KMS-11 (cell line): ENCODE measurements around the gene RBP5.

Source experiments
- H2AFZ ChIP-seq: fragments of 200-600 bp; sonication (generic); 2 replicates; pipeline ENCODE4 v1.6.1; 2016; ENCODE audit warnings: antibody characterized with exemption, mixed run types, low read depth
- H3K27ac ChIP-seq: fragments of 200-600 bp; sonication (generic); 2 replicates; pipeline ENCODE4 v1.6.1; 2016; ENCODE audit warnings: mild to moderate bottlenecking, mixed run types
- H3K27me3 ChIP-seq: fragments of 200-600 bp; sonication (generic); 2 replicates; pipeline ENCODE4 v1.6.1; 2017; ENCODE audit warnings: mild to moderate bottlenecking, low read depth, mixed run types, moderate library complexity; ENCODE audit not compliant: insufficient read depth
- H3K36me3 ChIP-seq: fragments of 200-600 bp; sonication (generic); 2 replicates; pipeline ENCODE4 v1.6.1; 2017; ENCODE audit warnings: mild to moderate bottlenecking, mixed run types; ENCODE audit not compliant: insufficient read depth
- H3K4me1 ChIP-seq: fragments of 200-600 bp; sonication (generic); 2 replicates; pipeline ENCODE4 v1.6.1; 2016; ENCODE audit warnings: mild to moderate bottlenecking, low read depth, mixed run types; ENCODE audit not compliant: poor library complexity, severe bottlenecking
- H3K4me2 ChIP-seq: fragments of 200-600 bp; sonication (generic); 2 replicates; pipeline ENCODE4 v1.7.0; 2016; ENCODE audit warnings: mild to moderate bottlenecking, mixed run types
- H3K4me3 ChIP-seq: fragments of 200-600 bp; sonication (generic); IDR thresholded peaks from 2 replicates; pipeline ENCODE4 v1.6.1; 2017; ENCODE audit warnings: low read depth, low read length, mixed read lengths; ENCODE audit not compliant: insufficient read depth
- H3K79me2 ChIP-seq: fragments of 200-600 bp; sonication (generic); 2 replicates; pipeline ENCODE4 v1.6.1; 2016; ENCODE audit warnings: low read depth, mixed run types; ENCODE audit not compliant: insufficient read depth
- H3K9ac ChIP-seq: fragments of 200-600 bp; sonication (generic); 2 replicates; pipeline ENCODE4 v1.6.1; 2016; ENCODE audit warnings: mild to moderate bottlenecking, mixed run types
- H4K20me1 ChIP-seq: fragments of 200-600 bp; sonication (generic); 2 replicates; pipeline ENCODE4 v1.6.1; 2016; ENCODE audit warnings: mild to moderate bottlenecking, mixed run types; ENCODE audit not compliant: insufficient read depth
- CTCF ChIP-seq: fragments of 200-600 bp; sonication (generic); conservative IDR thresholded peaks from 2 replicates; pipeline ENCODE4 v1.6.1; 2017; ENCODE audit warnings: low read depth, mild to moderate bottlenecking, antibody characterized with exemption, low read length, moderate library complexity, mixed read lengths

RBP5 gene

GRCh38 chr12:7161327-7161726, 32.6 kb upstream of the RBP5 start:
- no peak overlapping the region for H3K9ac ChIP-seq
- H4K20me1 ChIP-seq: no peaks in the 10 kb centered on the region
- H2AFZ ChIP-seq: no peak overlapping the region
- no peaks in the 10 kb centered on the region for H3K4me1 ChIP-seq
- no peaks in the 10 kb centered on the region for H3K79me2 ChIP-seq
- no peak overlapping the region for H3K27ac ChIP-seq
- TF ChIP-seq CTCF: no peak
- no peaks in the 10 kb centered on the region for H3K36me3 ChIP-seq
- no peak overlapping the region for H3K4me3 ChIP-seq
- H3K27me3 ChIP-seq: no peaks in the 10 kb centered on the region
- no peak overlapping the region for H3K4me2 ChIP-seq

- H3K36me3 ChIP-seq: no peaks in the 10 kb centered on the region
- H3K27ac ChIP-seq: no peak overlapping the region
These were observed 31.5 kb upstream of the RBP5 start for GRCh38 chr12:7160183-7160582.

DNA sequence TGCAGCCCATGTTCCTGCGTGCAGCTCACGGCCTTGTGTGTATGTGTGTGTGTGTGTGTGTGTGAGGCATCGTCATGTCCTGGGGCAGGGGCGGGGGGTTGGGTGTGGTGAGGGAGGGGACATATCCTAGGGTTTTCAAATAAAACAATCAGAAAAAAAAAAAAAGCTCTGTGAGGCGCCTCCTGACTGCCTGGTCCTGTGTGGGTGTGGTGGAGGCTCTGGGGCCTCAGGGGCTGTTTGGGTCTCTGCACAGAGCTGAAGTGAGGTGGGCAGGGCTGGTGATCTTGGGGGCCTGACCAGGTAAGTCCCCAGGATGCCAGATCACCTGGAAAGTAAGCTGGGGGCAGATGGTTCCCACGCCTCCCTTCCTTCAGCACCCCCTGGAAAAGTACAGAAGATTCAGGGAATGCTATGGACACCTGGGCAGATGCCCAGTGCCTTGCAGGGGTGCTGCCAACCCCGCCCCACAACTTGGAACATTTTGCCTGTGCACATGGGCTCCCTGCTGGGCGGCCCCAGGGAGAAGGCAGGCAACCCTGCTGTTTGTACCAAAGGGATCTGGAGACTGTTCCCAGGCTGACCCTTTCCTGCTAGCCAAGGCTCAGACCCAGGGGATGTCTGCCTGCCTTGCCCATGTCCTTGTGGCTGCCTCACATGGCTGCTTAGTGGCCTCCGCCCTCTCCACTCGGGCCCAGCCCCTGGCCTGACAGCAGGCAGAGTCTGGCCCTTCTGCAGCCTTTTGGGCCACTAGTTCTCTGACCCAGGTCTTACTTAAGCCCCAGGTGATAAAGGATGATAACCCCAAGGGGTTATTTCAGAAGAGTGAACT, 30.3 kb upstream of the RBP5 start:
- Histone ChIP-seq H3K4me3 (no peak overlapping the region), H3K36me3 (no peaks in the 10 kb centered on the region), H3K9ac (no peak overlapping the region), H4K20me1 (no peaks in the 10 kb centered on the region), H3K4me1 (no peaks in the 10 kb centered on the region), H3K79me2 (no peaks in the 10 kb centered on the region), H3K4me2 (no peak overlapping the region), H3K27me3 (no peaks in the 10 kb centered on the region), H3K27ac (no peak overlapping the region), H2AFZ (no peak overlapping the region)
- no peak for TF ChIP-seq CTCF

More at GRCh38 chr12:7160183-7160582, 31.5 kb upstream of the RBP5 start:
- no peak for TF ChIP-seq CTCF
- no peak overlapping the region for H3K9ac ChIP-seq
- no peaks in the 10 kb centered on the region for H3K27me3 ChIP-seq
- H3K4me3 ChIP-seq: no peak overlapping the region
- H4K20me1 ChIP-seq: no peaks in the 10 kb centered on the region
- H3K79me2 ChIP-seq: no peaks in the 10 kb centered on the region
- H2AFZ ChIP-seq: no peak overlapping the region
- H3K4me2 ChIP-seq: no peak overlapping the region
- no peaks in the 10 kb centered on the region for H3K4me1 ChIP-seq

DNA sequence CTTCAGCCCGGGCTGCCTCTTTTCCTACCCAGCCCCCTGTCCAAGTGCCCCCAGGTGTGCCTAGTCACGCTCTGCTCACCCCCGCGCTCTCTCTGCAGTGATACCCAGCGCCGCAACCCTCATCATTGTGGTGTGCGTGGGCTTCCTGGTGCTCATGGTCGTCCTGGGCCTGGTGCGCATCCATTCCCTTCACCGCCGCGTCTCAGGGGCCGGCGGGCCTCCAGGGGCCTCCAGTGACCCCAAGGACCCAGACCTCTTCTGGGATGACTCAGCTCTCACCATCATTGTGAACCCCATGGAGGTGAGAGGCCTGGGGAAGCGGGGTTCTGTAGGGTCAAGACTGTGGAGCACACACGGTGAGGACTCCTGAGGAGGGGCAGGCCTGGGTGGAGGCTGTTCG, 28.7 kb upstream of the RBP5 start:
- Histone ChIP-seq H3K79me2 (no peaks in the 10 kb centered on the region), H4K20me1 (no peaks in the 10 kb centered on the region), H3K4me3 (no peak overlapping the region), H3K4me2 (no peak overlapping the region), H3K27me3 (no peaks in the 10 kb centered on the region), H3K36me3 (no peaks in the 10 kb centered on the region), H3K27ac (no peak overlapping the region), H3K4me1 (no peaks in the 10 kb centered on the region), H3K9ac (no peak overlapping the region), H2AFZ (no peak overlapping the region)
- no peak for TF ChIP-seq CTCF
